NOMO-1 treated with dmso at 0.1 percent for 144 hours (cell line): ENCODE data around the gene AMPD3.
"Not testable (repeated sequence)": the region's sequence is repeated elsewhere in the genome, so short reads cannot be mapped to it uniquely, and the experiment has no call there.

Experiments
- DNase-seq: peaks from one replicate; lab custom pipeline; 2025; ENCODE audit not compliant: unreplicated experiment; lab: John Stamatoyannopoulos, UW

AMPD3 gene

GRCh38 chr11:10436683-10437082 is 18.4 kb upstream of the AMPD3 start:
- DNase-seq: not testable (repeated sequence)

- no peak for DNase-seq
Measured at GRCh38 chr11:10438458-10438857, 16.6 kb upstream of the AMPD3 start.

- no peak for DNase-seq
Measured at GRCh38 chr11:10439351-10439750, 15.7 kb upstream of the AMPD3 start.

- DNase-seq: no peak
Measured at GRCh38 chr11:10439924-10440323, 15.1 kb upstream of the AMPD3 start.

- DNase-seq: no peak
Measured at GRCh38 chr11:10440401-10440800, 14.7 kb upstream of the AMPD3 start.

GRCh38 chr11:10441091-10441490 is 14.0 kb upstream of the AMPD3 start:
- no peak for DNase-seq

GRCh38 chr11:10441652-10442503 is 13.2 kb upstream of the AMPD3 start:
- peak; percentile 7 for DNase-seq

- DNase-seq: no peak
Measured at GRCh38 chr11:10443152-10443551, 11.9 kb upstream of the AMPD3 start.

GRCh38 chr11:10443721-10444235 is 11.3 kb upstream of the AMPD3 start:
- no peak for DNase-seq

- no peak for DNase-seq
Measured at GRCh38 chr11:10444725-10445315, 10.2 kb upstream of the AMPD3 start.

GRCh38 chr11:10447445-10447844 is 7.6 kb upstream of the AMPD3 start:
- DNase-seq: no peak

- DNase-seq: no peak
Measured at GRCh38 chr11:10450462-10451425, 4.3 kb upstream of the AMPD3 start.

- peak; percentile 48 for DNase-seq
Measured at GRCh38 chr11:10451426-10452116, 3.5 kb upstream of the AMPD3 start.

- no peak for DNase-seq
Measured at GRCh38 chr11:10452211-10452767, 2.8 kb upstream of the AMPD3 start.

GRCh38 chr11:10453261-10453660 is 1.8 kb upstream of the AMPD3 start:
- DNase-seq: no peak

GRCh38 chr11:10455637-10456487 is 798 bp downstream of the AMPD3 start:
- DNase-seq: peak; percentile 70

GRCh38 chr11:10456519-10456918 is 1.5 kb downstream of the AMPD3 start:
- DNase-seq: no peak

- DNase-seq: no peak
Measured at GRCh38 chr11:10457901-10458300, 2.8 kb downstream of the AMPD3 start.
